Fibroblast of skin of left biceps (primary cell): Measurements from ENCODE around the gene PLCB3.

ENCODE experiments used
- DNase-seq, 2 experiments: peaks; one replicate each; pipeline ENCODE4 v3.0.0-alpha.2; 2013; ENCODE audit warnings: low read depth in 2 of 2

PLCB3 gene

GRCh38 chr11:64265176-64266160 is 14.1 kb downstream of the PLCB3 start:
- DNase-seq = no peak

- no peak for DNase-seq
These were observed 15.0 kb downstream of the PLCB3 start for GRCh38 chr11:64266339-64266738.

GRCh38 chr11:64267207-64267945 is 16.0 kb downstream of the PLCB3 start:
- DNase-seq = no peak

GRCh38 chr11:64268025-64268892 is 16.9 kb downstream of the PLCB3 start:
- DNase-seq = no peak

- no peak for DNase-seq
These were observed 17.7 kb downstream of the PLCB3 start for GRCh38 chr11:64268893-64269539.

GRCh38 chr11:64269540-64270220 is 18.4 kb downstream of the PLCB3 start:
- peak; percentile 100 for DNase-seq

- DNase-seq = no peak
These were observed 23.9 kb downstream of the PLCB3 start for GRCh38 chr11:64275031-64275800.

- no peak for DNase-seq
These were observed 24.5 kb downstream of the PLCB3 start for GRCh38 chr11:64275841-64276240.

GRCh38 chr11:64276653-64277431 is 25.5 kb downstream of the PLCB3 start:
- no peak for DNase-seq

GRCh38 chr11:64278576-64279190 is 27.4 kb downstream of the PLCB3 start:
- DNase-seq = no peak

- no peak for DNase-seq
These were observed 30.8 kb downstream of the PLCB3 start for GRCh38 chr11:64281957-64282770.

- no peak for DNase-seq
These were observed 31.8 kb downstream of the PLCB3 start for GRCh38 chr11:64283092-64283491.

- DNase-seq = peak; percentile 67 to 68
These were observed 33.0 kb downstream of the PLCB3 start, which contains the start of gene BAD for GRCh38 chr11:64284048-64284961. Gene BAD, minus strand, starts transcription at chr11:64284665. Its CDS starts 297 bp downstream, at chr11:64284368.

GRCh38 chr11:64284962-64285884 is 33.9 kb downstream of the PLCB3 start, which contains the start of gene GPR137:
Gene GPR137, plus strand, starts transcription at chr11:64285848. Its CDS starts 677 bp downstream, at chr11:64286525.
- peak in 1 of 2 experiments; percentile 36 for DNase-seq
